K562 (cell line): Measurements from ENCODE around the gene UBE2M. TPM values are rescaled to one million over a fixed set of nuclear protein-coding genes. Genes with fewer than 3 reads are reported as not detected.

Experiments used
- ETV5 ChIP-seq: sonication (generic); formaldehyde crosslinking; IDR thresholded peaks from 2 replicates; pipeline ENCODE4 v1.4.0; 2020; ENCODE audit warnings: low read depth, mild to moderate bottlenecking, missing genetic modification reagents
- FOXA1 ChIP-seq: fragments of 450-650 bp; IDR thresholded peaks from 2 replicates; pipeline ENCODE4 v1.6.1; 2016; ENCODE audit warnings: mild to moderate bottlenecking, borderline replicate concordance
- HDAC3 ChIP-seq: fragments of 450-650 bp; IDR thresholded peaks from 2 replicates; pipeline ENCODE4 v1.6.1; 2018; ENCODE audit warnings: borderline replicate concordance, mild to moderate bottlenecking, moderate library complexity; ENCODE audit not compliant: partially characterized antibody
- HMG20A ChIP-seq: fragments of 450-650 bp; formaldehyde crosslinking; conservative IDR thresholded peaks from 2 replicates; pipeline ENCODE4 v1.4.0; 2020; ENCODE audit warnings: mild to moderate bottlenecking, mixed read lengths
- IRF2 ChIP-seq: sonication (generic); formaldehyde crosslinking; IDR thresholded peaks from 2 replicates; pipeline ENCODE4 v1.8.1; 2022; ENCODE audit warnings: mild to moderate bottlenecking, missing genetic modification reagents
- PCBP2 ChIP-seq: fragments of 200-400 bp; formaldehyde crosslinking; IDR thresholded peaks from 2 replicates; pipeline ENCODE4 v1.6.1; 2018; ENCODE audit warnings: low read length, low read depth, mild to moderate bottlenecking, moderate library complexity; ENCODE audit not compliant: poor library complexity, severe bottlenecking
- POLR2G ChIP-seq: fragments of 200-400 bp; formaldehyde crosslinking; IDR thresholded peaks from 2 replicates; pipeline ENCODE4 v1.6.1; 2017; ENCODE audit warnings: low read depth, mild to moderate bottlenecking, antibody characterized with exemption, low read length, moderate library complexity
- PTTG1 ChIP-seq: fragments of 450-650 bp; IDR thresholded peaks from 2 replicates; pipeline ENCODE4 v1.6.1; 2016; ENCODE audit warnings: low read depth, mild to moderate bottlenecking, missing genetic modification characterization, missing compliant biosample characterization
- RFX7 ChIP-seq: fragments of 250-450 bp; sonication (Bioruptor Pico); IDR thresholded peaks from 2 replicates; pipeline ENCODE4 v1.5.1; 2021; ENCODE audit warnings: mild to moderate bottlenecking
- RUNX1 ChIP-seq: sonication (generic); IDR thresholded peaks from 2 replicates; pipeline ENCODE4 v1.6.1; 2016; ENCODE audit warnings: antibody characterized with exemption, low read depth
- STAT5B ChIP-seq: fragments of 250-450 bp; sonication (Bioruptor Pico); IDR thresholded peaks from 2 replicates; pipeline ENCODE4 v1.8.0; 2021; ENCODE audit warnings: mild to moderate bottlenecking, inconsistent platforms
- XRCC3 ChIP-seq: fragments of 450-650 bp; IDR thresholded peaks from 2 replicates; pipeline ENCODE4 v1.6.1; 2017; ENCODE audit warnings: mild to moderate bottlenecking, moderate library complexity
- ZNF12 ChIP-seq: sonication (generic); formaldehyde crosslinking; IDR thresholded peaks from 2 replicates; pipeline ENCODE4 v1.4.0; 2020; ENCODE audit warnings: mild to moderate bottlenecking, missing genetic modification reagents
- ZNF133 ChIP-seq: fragments of 250-450 bp; sonication (Bioruptor Pico); IDR thresholded peaks from 2 replicates; pipeline ENCODE4 v1.4.0; 2020; ENCODE audit warnings: mild to moderate bottlenecking
- ZNF57 ChIP-seq: fragments of 450-650 bp; formaldehyde crosslinking; IDR thresholded peaks from 2 replicates; pipeline ENCODE4 v1.4.0; 2020; ENCODE audit warnings: mild to moderate bottlenecking, moderate library complexity
- polyA plus RNA-seq, 8 experiments: library from polyadenylated mRNA; depleted of rRNA in 4 of 8; stranded (reverse) in 5 of 8; unstranded in 3 of 8; fragments of >200 nt; fragmentation: Nextera tagmentation in 2 of 8; fragmentation: Illumina TruSeq in 1 of 8; extraction: Ambion mirVana in 2 of 8; extraction: Trizol in 1 of 8; gene quantifications; 2 replicates each; pipeline versions ENCODE4 v1.2.1 to v1.2.3, GENCODE V29; 2011 to 2014; ENCODE audit warnings: inconsistent platforms in 1 of 8, missing spikeins in 1 of 8
- total RNA-seq, 7 experiments: library from RNA; depleted of rRNA in 6 of 7; stranded (reverse); fragments of >200 nt in 6 of 7; fragmentation: Illumina TruSeq in 2 of 7; extraction: Trizol in 2 of 7; gene quantifications; 2 replicates each; pipeline versions ENCODE4 v1.2.1 to v1.2.3, GENCODE V29; 2011 to 2021; ENCODE audit warnings: low replicate concordance in 1 of 7
- TF ChIP-seq, protein P1 (sequence below), 2 experiments: fragments of 450-650 bp; IDR thresholded peaks; 2 replicates each; pipeline ENCODE4 v1.6.1; 2018; ENCODE audit warnings: mild to moderate bottlenecking in 2 of 2, low read depth in 1 of 2; ENCODE audit not compliant: partially characterized antibody in 2 of 2
- TF ChIP-seq, protein P2 (sequence below): fragments of 200-400 bp; formaldehyde crosslinking; IDR thresholded peaks from 2 replicates; pipeline ENCODE4 v1.6.1; 2017; ENCODE audit warnings: mild to moderate bottlenecking, low read depth, low read length, moderate library complexity
- TF ChIP-seq, protein P3 (sequence below): sonication (generic); formaldehyde crosslinking; IDR thresholded peaks from 2 replicates; pipeline ENCODE4 v1.8.1; 2023; ENCODE audit warnings: mild to moderate bottlenecking, missing genetic modification reagents

Gene UBE2M
- total and polyA plus RNA-seq, 9 of the 15 experiments (the other 6 are each of a cell fraction or from before 2014, with no cell fraction given), result 0.92 to 163 (median 85.7) TPM

DNA sequence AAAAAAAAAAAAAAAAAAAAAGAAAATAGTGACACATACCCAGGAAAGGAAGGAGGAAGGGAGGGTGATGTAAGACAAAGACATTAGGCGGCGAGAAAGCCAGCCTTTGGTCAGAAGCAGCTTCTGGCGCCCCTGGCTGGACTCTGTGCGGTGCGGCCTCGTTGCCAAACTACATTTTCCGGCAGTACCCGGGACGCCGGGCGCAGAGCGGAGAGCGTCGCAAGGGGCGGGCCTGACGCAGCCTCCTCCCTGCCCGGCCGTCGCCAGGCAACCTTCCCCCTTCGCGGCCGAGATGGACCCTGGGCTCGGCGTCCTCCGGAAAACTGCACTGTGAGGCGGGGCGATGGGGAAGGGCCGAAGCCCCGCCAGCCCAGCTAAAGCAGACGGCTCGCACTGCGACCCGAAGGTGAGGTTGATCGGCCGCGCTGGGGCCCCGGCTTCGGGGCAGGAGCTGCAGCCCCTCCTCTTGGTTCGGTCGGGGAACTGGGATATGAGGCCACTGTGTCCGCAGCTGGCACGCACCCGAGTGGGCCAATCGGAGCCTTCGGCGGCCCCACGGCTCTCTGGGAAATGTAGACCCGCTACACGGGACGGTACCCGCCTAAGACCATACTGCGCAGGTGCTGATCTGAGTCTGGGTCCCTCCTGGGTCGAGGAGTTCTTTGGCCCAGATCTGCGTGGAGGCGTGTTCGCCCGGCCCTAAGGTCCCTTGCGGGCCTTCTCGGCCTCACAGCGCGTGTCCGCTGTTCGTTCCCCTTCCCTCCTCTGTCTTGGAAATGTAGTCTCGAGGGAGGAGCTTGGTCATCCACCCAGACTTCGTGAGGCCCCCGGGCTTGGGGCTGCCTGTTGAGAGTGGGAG, 17.0 kb upstream of the UBE2M start (continued):
- TF ChIP-seq ETV5 (CRISPR knock-in tag) (peak; percentile 67; the same call in 1 of the 2 replicates), PCBP2 (no peak), POLR2G (peak; percentile 88), ZNF57 (CRISPR knock-in tag) (no peak), RFX7 (CRISPR knock-in tag) (no peak), ZNF12 (CRISPR knock-in tag) (no peak), STAT5B (CRISPR knock-in tag) (no peak), IRF2 (CRISPR knock-in tag) (no peak), HDAC3 (no peak), XRCC3 (no peak), HMG20A (CRISPR knock-in tag) (no peak), FOXA1 (no peak), RUNX1 (no peak; the same call in 1 of the 2 replicates), PTTG1 (no peak), ZNF133 (CRISPR knock-in tag) (0 out of 2 replicates have a peak, but pooled peaks have one; percentile 26)
- TF ChIP-seq, protein P1, sequence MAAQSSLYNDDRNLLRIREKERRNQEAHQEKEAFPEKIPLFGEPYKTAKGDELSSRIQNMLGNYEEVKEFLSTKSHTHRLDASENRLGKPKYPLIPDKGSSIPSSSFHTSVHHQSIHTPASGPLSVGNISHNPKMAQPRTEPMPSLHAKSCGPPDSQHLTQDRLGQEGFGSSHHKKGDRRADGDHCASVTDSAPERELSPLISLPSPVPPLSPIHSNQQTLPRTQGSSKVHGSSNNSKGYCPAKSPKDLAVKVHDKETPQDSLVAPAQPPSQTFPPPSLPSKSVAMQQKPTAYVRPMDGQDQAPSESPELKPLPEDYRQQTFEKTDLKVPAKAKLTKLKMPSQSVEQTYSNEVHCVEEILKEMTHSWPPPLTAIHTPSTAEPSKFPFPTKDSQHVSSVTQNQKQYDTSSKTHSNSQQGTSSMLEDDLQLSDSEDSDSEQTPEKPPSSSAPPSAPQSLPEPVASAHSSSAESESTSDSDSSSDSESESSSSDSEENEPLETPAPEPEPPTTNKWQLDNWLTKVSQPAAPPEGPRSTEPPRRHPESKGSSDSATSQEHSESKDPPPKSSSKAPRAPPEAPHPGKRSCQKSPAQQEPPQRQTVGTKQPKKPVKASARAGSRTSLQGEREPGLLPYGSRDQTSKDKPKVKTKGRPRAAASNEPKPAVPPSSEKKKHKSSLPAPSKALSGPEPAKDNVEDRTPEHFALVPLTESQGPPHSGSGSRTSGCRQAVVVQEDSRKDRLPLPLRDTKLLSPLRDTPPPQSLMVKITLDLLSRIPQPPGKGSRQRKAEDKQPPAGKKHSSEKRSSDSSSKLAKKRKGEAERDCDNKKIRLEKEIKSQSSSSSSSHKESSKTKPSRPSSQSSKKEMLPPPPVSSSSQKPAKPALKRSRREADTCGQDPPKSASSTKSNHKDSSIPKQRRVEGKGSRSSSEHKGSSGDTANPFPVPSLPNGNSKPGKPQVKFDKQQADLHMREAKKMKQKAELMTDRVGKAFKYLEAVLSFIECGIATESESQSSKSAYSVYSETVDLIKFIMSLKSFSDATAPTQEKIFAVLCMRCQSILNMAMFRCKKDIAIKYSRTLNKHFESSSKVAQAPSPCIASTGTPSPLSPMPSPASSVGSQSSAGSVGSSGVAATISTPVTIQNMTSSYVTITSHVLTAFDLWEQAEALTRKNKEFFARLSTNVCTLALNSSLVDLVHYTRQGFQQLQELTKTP (IDR thresholded peaks at IDR 0.05; ENCODE audit: low read depth in 1 of 2, partially characterized antibody in 2 of 2), result peak in 1 of 2 experiments; percentile 87
- TF ChIP-seq, protein P2, sequence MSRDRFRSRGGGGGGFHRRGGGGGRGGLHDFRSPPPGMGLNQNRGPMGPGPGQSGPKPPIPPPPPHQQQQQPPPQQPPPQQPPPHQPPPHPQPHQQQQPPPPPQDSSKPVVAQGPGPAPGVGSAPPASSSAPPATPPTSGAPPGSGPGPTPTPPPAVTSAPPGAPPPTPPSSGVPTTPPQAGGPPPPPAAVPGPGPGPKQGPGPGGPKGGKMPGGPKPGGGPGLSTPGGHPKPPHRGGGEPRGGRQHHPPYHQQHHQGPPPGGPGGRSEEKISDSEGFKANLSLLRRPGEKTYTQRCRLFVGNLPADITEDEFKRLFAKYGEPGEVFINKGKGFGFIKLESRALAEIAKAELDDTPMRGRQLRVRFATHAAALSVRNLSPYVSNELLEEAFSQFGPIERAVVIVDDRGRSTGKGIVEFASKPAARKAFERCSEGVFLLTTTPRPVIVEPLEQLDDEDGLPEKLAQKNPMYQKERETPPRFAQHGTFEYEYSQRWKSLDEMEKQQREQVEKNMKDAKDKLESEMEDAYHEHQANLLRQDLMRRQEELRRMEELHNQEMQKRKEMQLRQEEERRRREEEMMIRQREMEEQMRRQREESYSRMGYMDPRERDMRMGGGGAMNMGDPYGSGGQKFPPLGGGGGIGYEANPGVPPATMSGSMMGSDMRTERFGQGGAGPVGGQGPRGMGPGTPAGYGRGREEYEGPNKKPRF, result no peak
- TF ChIP-seq, protein P3, sequence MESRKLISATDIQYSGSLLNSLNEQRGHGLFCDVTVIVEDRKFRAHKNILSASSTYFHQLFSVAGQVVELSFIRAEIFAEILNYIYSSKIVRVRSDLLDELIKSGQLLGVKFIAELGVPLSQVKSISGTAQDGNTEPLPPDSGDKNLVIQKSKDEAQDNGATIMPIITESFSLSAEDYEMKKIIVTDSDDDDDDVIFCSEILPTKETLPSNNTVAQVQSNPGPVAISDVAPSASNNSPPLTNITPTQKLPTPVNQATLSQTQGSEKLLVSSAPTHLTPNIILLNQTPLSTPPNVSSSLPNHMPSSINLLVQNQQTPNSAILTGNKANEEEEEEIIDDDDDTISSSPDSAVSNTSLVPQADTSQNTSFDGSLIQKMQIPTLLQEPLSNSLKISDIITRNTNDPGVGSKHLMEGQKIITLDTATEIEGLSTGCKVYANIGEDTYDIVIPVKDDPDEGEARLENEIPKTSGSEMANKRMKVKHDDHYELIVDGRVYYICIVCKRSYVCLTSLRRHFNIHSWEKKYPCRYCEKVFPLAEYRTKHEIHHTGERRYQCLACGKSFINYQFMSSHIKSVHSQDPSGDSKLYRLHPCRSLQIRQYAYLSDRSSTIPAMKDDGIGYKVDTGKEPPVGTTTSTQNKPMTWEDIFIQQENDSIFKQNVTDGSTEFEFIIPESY, result no peak
